ENCODE data around the gene TPK1. TPM values are rescaled to one million over a fixed set of nuclear protein-coding genes. Genes with fewer than 3 reads are reported as not detected.

The TPK1 gene
- total and polyA plus RNA-seq, 2 of the 8 experiments (the other 6 are each of a cell fraction or from before 2014, with no cell fraction given): 1.9 to 2.7 TPM

GRCh38 chr7:144821067-144821466 is 14.8 kb downstream of the TPK1 start:
- Histone ChIP-seq H4K20me1 (replicated peaks in 1 of 2; ENCODE audit: control insufficient read depth in 1 of 2, insufficient read depth in 2 of 2, low read length in 2 of 2) (no peaks in the 10 kb centered on the region), H3K79me1 (ENCODE audit: low read depth, low read length) (no peaks in the 10 kb centered on the region), H4K5ac (ENCODE audit: insufficient read length, low read depth, low read length) (no peak overlapping the region), H3K4me2 (ENCODE audit: insufficient read depth in 1 of 2, low read depth in 2 of 2, low read length in 2 of 2) (no peak overlapping the region), H3K23me2 (ENCODE audit: low read depth, low read length) (no peaks in the 10 kb centered on the region), H3K9ac (replicated peaks in 1 of 4; ENCODE audit: extremely low read depth in 1 of 4, low read depth in 3 of 4, low read length in 3 of 4) (no peak overlapping the region), H2BK120ac (replicated peaks; ENCODE audit: low read depth, low read length) (no peak overlapping the region), H2BK12ac (ENCODE audit: low read depth, low read length) (no peak overlapping the region), H3K4ac (replicated peaks; ENCODE audit: insufficient read length, low read depth, low read length) (no peak overlapping the region), H3K23ac (ENCODE audit: insufficient read length) (no peak overlapping the region), H4K8ac (ENCODE audit: extremely low read depth, insufficient read depth, low read length) (no peak overlapping the region), H3K36me3 (ENCODE audit: control insufficient read depth in 2 of 4, insufficient read depth in 4 of 4, low read length in 3 of 4) (no peaks in the 10 kb centered on the region), H3K27me3 (replicated peaks in 1 of 4; ENCODE audit: control insufficient read depth in 3 of 4, extremely low read depth in 1 of 4, insufficient read depth in 3 of 4, low read length in 3 of 4) (no peaks in the 10 kb centered on the region), H3K9me3 (ENCODE audit: insufficient read depth in 2 of 2, low read depth in 1 of 2, low read length in 1 of 2) (no peaks in the 10 kb centered on the region), H3K4me3 (ENCODE audit: extremely low read depth in 1 of 4, insufficient read depth in 2 of 4, low read depth in 3 of 4, low read length in 4 of 4) (no peak overlapping the region), H4K91ac (replicated peaks; ENCODE audit: insufficient read length, low read length) (no peak overlapping the region), H3K56ac (replicated peaks; ENCODE audit: insufficient read length, low read depth, low read length) (no peak overlapping the region), H2AK5ac (ENCODE audit: low read depth, low read length) (no peak overlapping the region), H2BK5ac (ENCODE audit: low read depth, low read length) (no peak overlapping the region), H3K14ac (ENCODE audit: insufficient read length) (no peak overlapping the region), H3K79me2 (ENCODE audit: control insufficient read depth in 1 of 2, insufficient read depth in 2 of 2, low read length in 2 of 2) (no peaks in the 10 kb centered on the region), H3K18ac (ENCODE audit: extremely low read depth, low read length) (no peak overlapping the region), H3K4me1 (replicated peaks in 1 of 4; ENCODE audit: control insufficient read depth in 3 of 4, insufficient read depth in 4 of 4, low read length in 3 of 4) (peaks cover 0 to 2% (median 0%) of the 10 kb centered on the region in 4 experiments; a peak in 2 of 7 replicates), H2AFZ (ENCODE audit: low read length) (no peak overlapping the region), H2BK20ac (ENCODE audit: low read length) (no peak overlapping the region), H2BK15ac (ENCODE audit: low read length) (no peak overlapping the region), H3K27ac (ENCODE audit: low read depth, low read length) (no peak overlapping the region)
- DNase-seq (ENCODE audit: low read depth in 1 of 2, low spot score in 2 of 2) (no peak), FAIRE-seq (no peak)
- TF ChIP-seq SP1 (IDR thresholded peaks at IDR 0.05; ENCODE audit: low read depth, low read length) (no peak), POLR2AphosphoS5 (IDR thresholded peaks at IDR 0.05; ENCODE audit: low read depth, low read length) (no peak), CREB1 (IDR thresholded peaks at IDR 0.05) (no peak), TAF7 (optimal IDR thresholded peaks at IDR 0.05; ENCODE audit: borderline replicate concordance, low read depth, low read length) (no peak), RBBP5 (IDR thresholded peaks at IDR 0.05; ENCODE audit: borderline replicate concordance, low read depth, low read length) (no peak), HDAC6 (IDR thresholded peaks at IDR 0.05; ENCODE audit: low read depth, low read length) (no peak)
- POLR2A ChIA-PET (ENCODE audit: partially characterized antibody): no interaction called here
- WGBS, 2 experiments (ENCODE audit: extremely low coverage in 1 of 2, insufficient coverage in 1 of 2, insufficient read length in 1 of 2, insufficient replicate concordance in 2 of 2, low coverage in 1 of 2, low lambda C conversion rate in 2 of 2, missing lambda C conversion rate in 1 of 2): 91% methylated on average over 4 of the region's 4 CpGs; no CpG with 5 or more reads in 1 of the 2 experiments
- CTCF ChIA-PET (ENCODE audit: partially characterized antibody): interaction anchor here (0.6 to 1.2 kb wide), 2 partner anchors 18 to 346 kb away, joined by 3 to 4 read pairs; no protein-coding TSS in a partner anchor

All from H1 (cell line).